Progenitor cell of endocrine pancreas (in vitro differentiated cells): ENCODE results near the gene SLCO2A1. TPM values are rescaled to one million over a fixed set of nuclear protein-coding genes. Genes with fewer than 3 reads are reported as not detected.

ENCODE experiments used
- DNase-seq: peaks from one replicate; pipeline ENCODE4 v3.0.0; 2021; ENCODE audit warnings: low spot score; ENCODE audit not compliant: unreplicated experiment
- H3K27ac Mint-ChIP-seq: 2 replicates; pipeline ENCODE4 v1.8.0; 2021; ENCODE audit warnings: mild to moderate bottlenecking, moderate library complexity, mixed read lengths
- H3K27me3 Mint-ChIP-seq: 2 replicates; pipeline ENCODE4 v1.8.0; 2021; ENCODE audit warnings: mixed read lengths
- H3K36me3 Mint-ChIP-seq: 2 replicates; pipeline ENCODE4 v1.8.0; 2022; ENCODE audit warnings: mixed read lengths; ENCODE audit not compliant: insufficient read depth
- H3K4me1 Mint-ChIP-seq: 2 replicates; pipeline ENCODE4 v1.8.0; 2021; ENCODE audit warnings: low read depth, mixed read lengths
- H3K4me3 Mint-ChIP-seq: 2 replicates; pipeline ENCODE4 v1.8.0; 2021; ENCODE audit warnings: low read depth, mild to moderate bottlenecking, moderate library complexity, mixed read lengths
- H3K9me3 Mint-ChIP-seq: 2 replicates; pipeline ENCODE4 v1.8.0; 2021; ENCODE audit warnings: low read depth, mixed read lengths
- CTCF ChIP-seq: fragments of 200-600 bp; sonication (generic); IDR thresholded peaks from one replicate; pipeline ENCODE4 v1.5.0; 2021; ENCODE audit warnings: antibody characterized with exemption, mild to moderate bottlenecking; ENCODE audit not compliant: unreplicated experiment
- total RNA-seq: library from RNA; stranded (reverse); gene quantifications from 2 replicates; pipeline ENCODE4 v1.2.1, GENCODE V29; 2021

Gene SLCO2A1
- total RNA-seq, 1 donor from 2014 or later: 27.9 TPM

GRCh38 chr3:133880287-133880686 is 149.4 kb downstream of the SLCO2A1 start:
- Mint-ChIP-seq H3K9me3 (peaks cover 7% of the 10 kb centered on the region), H3K36me3 (no peaks in the 10 kb centered on the region), H3K27ac (no peak overlapping the region), H3K4me1 (no peaks in the 10 kb centered on the region), H3K4me3 (no peak overlapping the region), H3K27me3 (peaks cover 5% of the 10 kb centered on the region)
- DNase-seq: no peak
- TF ChIP-seq CTCF: no peak

GRCh38 chr3:133878518-133878917 is 151.2 kb downstream of the SLCO2A1 start:
- H3K36me3 Mint-ChIP-seq: no peaks in the 10 kb centered on the region
- no peak for TF ChIP-seq CTCF
- H3K27ac Mint-ChIP-seq: no peak overlapping the region
- peaks cover 5% of the 10 kb centered on the region for H3K27me3 Mint-ChIP-seq
- DNase-seq: no peak
- no peak overlapping the region for H3K4me3 Mint-ChIP-seq
- peaks cover 7% of the 10 kb centered on the region for H3K9me3 Mint-ChIP-seq
- no peaks in the 10 kb centered on the region for H3K4me1 Mint-ChIP-seq

Other genes with a start within 250 kb of the SLCO2A1 start
- 38.2 and 49.1 TPM in 2 replicates for gene SRPRB, start 224.1 kb downstream of the SLCO2A1 start, total RNA-seq
- gene RAB6B, start 134.0 kb downstream of the SLCO2A1 start, total RNA-seq: 10.5 and 12.9 TPM in 2 replicates
- gene RYK, start 220.9 kb upstream of the SLCO2A1 start, total RNA-seq: 82.3 and 85.2 TPM in 2 replicates